ENCODE results near the gene DHRS13. TPM values are rescaled to one million over a fixed set of nuclear protein-coding genes. Genes with fewer than 3 reads are reported as not detected.

Gene DHRS13
- total RNA-seq, 4 donors from 2014 or later, result 2.1 to 3.6 (median 2.7) TPM

GRCh38 chr17:28865946-28866752, 36.7 kb downstream of the DHRS13 start:
- no peak for TF ChIP-seq CTCF (IDR thresholded peaks at IDR 0.05; ENCODE audit: low read depth)

GRCh38 chr17:28864991-28865849, 37.7 kb downstream of the DHRS13 start:
- no peak for TF ChIP-seq CTCF (IDR thresholded peaks at IDR 0.05; ENCODE audit: low read depth)

GRCh38 chr17:28863953-28864352, 38.9 kb downstream of the DHRS13 start:
- no peak for TF ChIP-seq CTCF (IDR thresholded peaks at IDR 0.05; ENCODE audit: low read depth)

GRCh38 chr17:28862561-28862960, 40.3 kb downstream of the DHRS13 start:
- TF ChIP-seq CTCF (IDR thresholded peaks at IDR 0.05; ENCODE audit: low read depth), result no peak

- TF ChIP-seq CTCF (IDR thresholded peaks at IDR 0.05; ENCODE audit: low read depth), result no peak
Measured at GRCh38 chr17:28861393-28862203, 41.3 kb downstream of the DHRS13 start.

GRCh38 chr17:28860363-28860808, 42.5 kb downstream of the DHRS13 start:
- TF ChIP-seq CTCF (IDR thresholded peaks at IDR 0.05; ENCODE audit: low read depth), result no peak

Measured in subcutaneous adipose tissue (tissue), 4 donors.